Esophagus squamous epithelium (tissue), 5 donors: Measurements from ENCODE around the gene CACUL1. TPM values are rescaled to one million over a fixed set of nuclear protein-coding genes. Genes with fewer than 3 reads are reported as not detected.
"Not testable (repeated sequence)": the region's sequence is repeated elsewhere in the genome, so short reads cannot be mapped to it uniquely, and the experiment has no call there.

ENCODE experiments used
- DNase-seq: peaks from one replicate; lab custom pipeline; 2025; lab: John Stamatoyannopoulos, UW
- H3K27ac ChIP-seq, 4 donors: fragments of 200-600 bp; sonication (generic); one replicate each; pipeline ENCODE4 v1.5.1; 2016 to 2019; ENCODE audit warnings: mild to moderate bottlenecking in 1 of 4
- H3K27me3 ChIP-seq, 4 donors: fragments of 200-600 bp; sonication (generic); 1 replicate in 3 of 4; 2 replicates in 1 of 4; pipeline versions ENCODE4 v1.5.1 to v1.6.0; 2017 to 2021; ENCODE audit warnings: antibody characterized with exemption in 1 of 4
- H3K36me3 ChIP-seq, 3 donors: fragments of 200-600 bp; sonication (generic); one replicate each; pipeline ENCODE4 v1.5.1; 2016 to 2019
- H3K4me1 ChIP-seq, 3 donors: fragments of 200-600 bp; sonication (generic); one replicate each; pipeline ENCODE4 v1.5.1; 2017 to 2019
- H3K4me3 ChIP-seq, 4 donors: fragments of 200-600 bp; sonication (generic); 1 replicate in 3 of 4; 2 replicates in 1 of 4; pipeline ENCODE4 v1.5.1; 2016 to 2019; ENCODE audit warnings: mild to moderate bottlenecking in 2 of 4, moderate library complexity in 1 of 4
- H3K9me3 ChIP-seq, 3 donors: fragments of 200-600 bp; sonication (generic); one replicate each; pipeline ENCODE4 v1.5.1; 2016 to 2019
- POLR2A ChIP-seq, 4 donors: fragments of 450-650 bp; IDR thresholded peaks; one replicate each; pipeline ENCODE4 v1.6.1; 2017; ENCODE audit warnings: antibody characterized with exemption in 4 of 4, mild to moderate bottlenecking in 4 of 4, moderate library complexity in 3 of 4
- WGBS, 2 donors: methylation state at CpG; one replicate each; pipeline ENCODE4 v1.1.5; 2018; 5-methylcytosine and 5-hydroxymethylcytosine counted together
- intact Hi-C: fragments of 100-400 bp; cut with DNase I; formaldehyde crosslinking; loops from one replicate; pipeline ENCODE4 v1.15.0; 2022
- total RNA-seq, 4 donors: library from RNA; depleted of rRNA; stranded (reverse); fragments of >200 nt; gene quantifications; one replicate each; pipeline ENCODE4 v1.1.0, GENCODE V29; 2016
- TF ChIP-seq, protein P1 (sequence below), 6 experiments: fragments of 450-650 bp in 4 of 6; fragments of 200-600 bp in 2 of 6; sonication (generic) in 2 of 6; IDR thresholded peaks; one replicate each; pipeline ENCODE4 v1.5.1; 2016 to 2019; ENCODE audit warnings: antibody characterized with exemption in 6 of 6, mild to moderate bottlenecking in 4 of 6, moderate library complexity in 4 of 6
- donor health status: DM: yes; HTN: yes; CAD: no.

Gene CACUL1
- total RNA-seq, 4 donors from 2014 or later, result 23.7 to 36.6 (median 31.4) TPM

DNA sequence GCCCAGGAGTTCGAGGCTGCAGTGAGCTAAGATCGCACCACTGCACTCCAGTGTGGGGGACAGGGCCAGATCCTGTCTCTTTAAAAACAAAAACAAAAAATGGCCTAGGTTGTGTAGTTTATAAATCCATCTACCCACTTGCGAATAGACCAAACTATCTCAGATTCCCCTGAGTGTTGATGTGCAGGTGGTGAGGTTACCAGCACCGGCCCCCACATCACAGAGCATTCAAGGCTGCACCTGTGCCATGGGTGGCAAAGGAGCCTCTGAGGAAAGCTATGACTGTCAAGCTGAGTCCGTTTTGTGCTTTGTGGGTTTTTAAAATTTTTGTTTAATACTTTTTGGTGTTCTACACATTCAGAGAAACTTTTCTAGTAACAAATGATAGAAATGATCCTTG, 30.8 kb upstream of the CACUL1 start:
- intact Hi-C loops, result no loop called here
- no peak overlapping the region for H3K27ac ChIP-seq
- no peaks in the 10 kb centered on the region for H3K27me3 ChIP-seq
- 72 to 84% methylated on average over 5 of the region's 5 CpGs for WGBS, 2 donors
- no peaks in the 10 kb centered on the region for H3K4me1 ChIP-seq
- H3K9me3 ChIP-seq, result no peaks in the 10 kb centered on the region
- H3K4me3 ChIP-seq, result no peak overlapping the region
- DNase-seq, result no peak
- H3K36me3 ChIP-seq, result no peaks in the 10 kb centered on the region
- TF ChIP-seq POLR2A (IDR thresholded peaks at IDR 0.05), result no peak
- TF ChIP-seq, protein P1, sequence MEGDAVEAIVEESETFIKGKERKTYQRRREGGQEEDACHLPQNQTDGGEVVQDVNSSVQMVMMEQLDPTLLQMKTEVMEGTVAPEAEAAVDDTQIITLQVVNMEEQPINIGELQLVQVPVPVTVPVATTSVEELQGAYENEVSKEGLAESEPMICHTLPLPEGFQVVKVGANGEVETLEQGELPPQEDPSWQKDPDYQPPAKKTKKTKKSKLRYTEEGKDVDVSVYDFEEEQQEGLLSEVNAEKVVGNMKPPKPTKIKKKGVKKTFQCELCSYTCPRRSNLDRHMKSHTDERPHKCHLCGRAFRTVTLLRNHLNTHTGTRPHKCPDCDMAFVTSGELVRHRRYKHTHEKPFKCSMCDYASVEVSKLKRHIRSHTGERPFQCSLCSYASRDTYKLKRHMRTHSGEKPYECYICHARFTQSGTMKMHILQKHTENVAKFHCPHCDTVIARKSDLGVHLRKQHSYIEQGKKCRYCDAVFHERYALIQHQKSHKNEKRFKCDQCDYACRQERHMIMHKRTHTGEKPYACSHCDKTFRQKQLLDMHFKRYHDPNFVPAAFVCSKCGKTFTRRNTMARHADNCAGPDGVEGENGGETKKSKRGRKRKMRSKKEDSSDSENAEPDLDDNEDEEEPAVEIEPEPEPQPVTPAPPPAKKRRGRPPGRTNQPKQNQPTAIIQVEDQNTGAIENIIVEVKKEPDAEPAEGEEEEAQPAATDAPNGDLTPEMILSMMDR (IDR thresholded peaks at IDR 0.05), result no peak

DNA sequence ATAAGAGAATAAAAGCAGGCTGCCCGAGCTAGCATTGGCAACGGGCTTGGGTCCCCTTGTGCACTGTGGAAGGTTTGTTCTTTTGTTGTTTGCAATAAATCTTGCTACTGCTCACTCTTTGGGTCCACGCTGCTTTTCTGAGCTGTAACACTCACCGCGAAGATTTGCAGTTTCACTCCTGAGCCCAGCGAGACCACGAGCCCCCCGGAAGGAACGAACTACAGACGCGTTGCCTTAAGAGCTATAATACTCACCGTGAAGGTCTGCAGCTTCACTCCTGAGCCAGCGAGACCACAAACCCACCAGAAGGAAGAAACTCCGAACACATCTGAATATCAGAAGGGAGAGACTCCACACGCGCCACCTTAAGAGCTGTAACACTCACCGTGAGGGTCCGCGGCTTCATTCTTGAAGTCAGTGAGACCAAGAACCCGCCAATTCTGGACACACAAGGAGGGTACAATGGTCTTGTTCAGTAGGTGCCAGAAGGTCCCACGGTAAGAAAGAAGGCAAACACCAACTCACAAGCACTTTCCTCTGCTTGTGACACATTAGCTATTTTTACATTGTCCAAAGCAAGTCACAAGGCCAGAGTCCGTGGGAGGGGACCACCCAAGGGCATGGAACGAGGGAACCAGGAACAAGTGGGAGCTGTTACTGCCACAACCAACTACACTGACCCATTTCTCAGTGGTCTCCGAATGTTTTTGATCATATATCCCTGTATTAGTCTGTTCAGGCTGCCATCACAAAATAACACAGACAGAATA, 29.2 kb upstream of the CACUL1 start:
- H3K9me3 ChIP-seq, result no peaks in the 10 kb centered on the region
- intact Hi-C loops, result no loop called here
- DNase-seq, result no peak
- WGBS, 2 donors, result 86 to 88% methylated on average over 21 to 24 of the region's 24 CpGs
- H3K36me3 ChIP-seq, result no peaks in the 10 kb centered on the region
- no peaks in the 10 kb centered on the region for H3K4me1 ChIP-seq
- TF ChIP-seq POLR2A (IDR thresholded peaks at IDR 0.05), result no peak
- TF ChIP-seq, protein P1 (IDR thresholded peaks at IDR 0.05), result no peak
- H3K27me3 ChIP-seq, result peaks cover 0 to 10% (median 0%) of the 10 kb centered on the region in 4 donors
- no peak overlapping the region for H3K27ac ChIP-seq
- H3K4me3 ChIP-seq, result no peak overlapping the region

DNA sequence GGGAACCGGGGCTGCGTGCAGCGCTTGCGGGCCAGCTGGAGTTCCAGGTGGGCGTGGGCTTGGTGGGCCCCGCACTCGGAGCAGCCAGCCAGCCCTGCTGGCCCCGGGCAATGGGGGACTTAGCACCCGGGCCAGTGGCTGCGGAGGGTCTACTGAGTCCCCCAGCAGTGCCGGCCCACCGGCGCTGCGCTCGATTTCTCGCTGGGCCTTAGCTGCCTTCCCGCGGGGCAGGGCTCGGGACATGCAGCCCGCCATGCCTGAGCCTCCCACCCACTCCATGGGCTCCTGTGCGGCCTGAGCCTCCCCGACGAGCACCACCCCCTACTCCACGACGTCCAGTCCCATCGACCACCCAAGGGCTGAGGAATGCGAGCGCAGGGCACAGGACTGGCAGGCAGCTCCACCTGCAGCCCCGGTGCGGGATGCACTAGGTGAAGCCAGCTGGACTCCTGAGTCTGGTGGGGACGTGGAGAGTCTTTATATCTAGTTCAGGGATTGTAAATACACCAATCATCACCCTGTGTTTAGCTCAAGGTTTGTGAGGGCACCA, 28.2 kb upstream of the CACUL1 start:
- H3K4me3 ChIP-seq, H3K9me3 ChIP-seq, H3K4me1 ChIP-seq, intact Hi-C loops, H3K36me3 ChIP-seq, H3K27ac ChIP-seq, DNase-seq: not testable (repeated sequence)
- 87% methylated on average over 3 of the region's 31 CpGs; no CpG with 5 or more reads in 1 of the 2 donors for WGBS, 2 donors
- H3K27me3 ChIP-seq, result peaks cover 0 to 11% (median 0%) of the 10 kb centered on the region in 4 donors

DNA sequence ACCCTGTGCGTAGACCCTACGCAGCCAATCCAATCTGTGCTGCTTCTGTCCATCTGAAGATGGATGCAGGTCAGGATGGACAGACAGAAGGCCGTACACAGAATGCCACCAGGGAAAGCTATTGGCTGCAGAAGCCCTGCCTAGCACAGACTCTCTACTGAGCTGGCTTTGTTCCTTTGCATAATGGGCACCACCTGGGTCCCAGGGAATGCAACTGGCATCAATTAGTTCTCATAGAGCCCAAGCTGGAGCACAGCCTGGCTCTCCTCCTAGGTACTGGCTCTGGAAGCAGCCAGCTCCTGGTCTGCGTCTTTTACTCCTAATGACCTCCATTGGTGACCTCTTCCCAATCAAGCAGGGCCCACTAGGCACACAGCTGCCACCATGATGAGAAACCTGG, 26.8 kb upstream of the CACUL1 start:
- Histone ChIP-seq H3K27ac (no peak overlapping the region), H3K27me3 (peaks cover 0 to 11% (median 0%) of the 10 kb centered on the region in 4 donors), H3K9me3 (no peaks in the 10 kb centered on the region), H3K36me3 (no peaks in the 10 kb centered on the region), H3K4me1 (no peaks in the 10 kb centered on the region), H3K4me3 (no peak overlapping the region)
- DNase-seq, result no peak
- intact Hi-C loops, result no loop called here
- TF ChIP-seq, protein P1 (IDR thresholded peaks at IDR 0.05), result no peak
- no peak for TF ChIP-seq POLR2A (IDR thresholded peaks at IDR 0.05)
- 81 to 91% methylated on average over 3 to 4 of the region's 4 CpGs for WGBS, 2 donors

DNA sequence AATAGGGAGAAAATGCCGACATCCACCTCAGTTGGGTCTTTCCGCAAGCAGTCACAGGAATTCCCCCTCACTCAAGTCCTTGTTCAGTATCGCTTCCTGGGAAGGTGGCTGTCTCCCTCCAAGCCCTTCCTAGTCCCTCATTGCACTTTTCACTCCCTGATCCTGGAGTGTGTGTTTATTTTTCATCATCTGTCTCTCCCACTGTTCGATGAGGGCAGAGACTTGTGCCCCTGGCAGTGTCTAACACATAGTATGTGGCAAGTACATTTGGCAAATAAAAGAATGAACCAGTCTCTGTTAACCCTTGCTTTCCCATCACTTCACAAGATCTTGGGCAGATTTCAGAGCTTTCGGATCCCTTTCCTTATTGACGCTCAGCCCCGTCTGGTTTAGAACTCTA, 24.0 kb upstream of the CACUL1 start:
- H3K27ac ChIP-seq, result no peak overlapping the region
- H3K27me3 ChIP-seq, result peaks cover 0 to 11% (median 0%) of the 10 kb centered on the region in 4 donors
- no peaks in the 10 kb centered on the region for H3K9me3 ChIP-seq
- H3K4me3 ChIP-seq, result no peak overlapping the region
- WGBS, 2 donors, result 63 to 65% methylated on average over 7 of the region's 7 CpGs
- no peak for DNase-seq
- no peaks in the 10 kb centered on the region for H3K4me1 ChIP-seq
- H3K36me3 ChIP-seq, result no peaks in the 10 kb centered on the region
- no peak for TF ChIP-seq POLR2A (IDR thresholded peaks at IDR 0.05)
- TF ChIP-seq, protein P1 (IDR thresholded peaks at IDR 0.05), result no peak
- intact Hi-C loops, result no loop called here
